Measurements from ENCODE around the gene RECQL. TPM values are rescaled to one million over a fixed set of nuclear protein-coding genes. Genes with fewer than 3 reads are reported as not detected.

Gene RECQL
- total RNA-seq, 1 experiment from 2014 or later = 40.3 TPM

DNA sequence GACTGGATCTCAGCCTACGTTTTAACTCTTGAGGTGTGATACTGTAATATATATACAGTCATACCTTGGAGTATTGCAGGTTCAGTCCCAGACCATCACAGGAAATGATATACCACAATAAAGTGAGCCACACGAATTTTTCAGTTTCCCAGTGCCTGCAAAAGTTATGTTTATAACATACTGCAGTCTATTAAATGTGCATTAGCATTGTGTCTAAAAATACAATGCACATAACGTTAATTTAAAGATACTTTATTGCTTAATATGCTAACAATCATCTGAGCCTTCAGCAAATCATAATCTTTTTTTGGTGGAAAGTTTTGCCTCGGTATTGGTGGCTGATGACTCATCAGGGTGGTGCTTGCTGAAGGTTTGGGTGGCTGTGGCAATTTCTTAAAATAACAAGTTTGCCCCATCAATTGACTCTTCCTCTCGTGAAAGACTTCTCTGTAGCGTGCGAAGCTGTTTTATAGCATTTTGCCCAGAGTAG lies 45.1 kb downstream of the RECQL start (continued):
- TF ChIP-seq, protein P1, sequence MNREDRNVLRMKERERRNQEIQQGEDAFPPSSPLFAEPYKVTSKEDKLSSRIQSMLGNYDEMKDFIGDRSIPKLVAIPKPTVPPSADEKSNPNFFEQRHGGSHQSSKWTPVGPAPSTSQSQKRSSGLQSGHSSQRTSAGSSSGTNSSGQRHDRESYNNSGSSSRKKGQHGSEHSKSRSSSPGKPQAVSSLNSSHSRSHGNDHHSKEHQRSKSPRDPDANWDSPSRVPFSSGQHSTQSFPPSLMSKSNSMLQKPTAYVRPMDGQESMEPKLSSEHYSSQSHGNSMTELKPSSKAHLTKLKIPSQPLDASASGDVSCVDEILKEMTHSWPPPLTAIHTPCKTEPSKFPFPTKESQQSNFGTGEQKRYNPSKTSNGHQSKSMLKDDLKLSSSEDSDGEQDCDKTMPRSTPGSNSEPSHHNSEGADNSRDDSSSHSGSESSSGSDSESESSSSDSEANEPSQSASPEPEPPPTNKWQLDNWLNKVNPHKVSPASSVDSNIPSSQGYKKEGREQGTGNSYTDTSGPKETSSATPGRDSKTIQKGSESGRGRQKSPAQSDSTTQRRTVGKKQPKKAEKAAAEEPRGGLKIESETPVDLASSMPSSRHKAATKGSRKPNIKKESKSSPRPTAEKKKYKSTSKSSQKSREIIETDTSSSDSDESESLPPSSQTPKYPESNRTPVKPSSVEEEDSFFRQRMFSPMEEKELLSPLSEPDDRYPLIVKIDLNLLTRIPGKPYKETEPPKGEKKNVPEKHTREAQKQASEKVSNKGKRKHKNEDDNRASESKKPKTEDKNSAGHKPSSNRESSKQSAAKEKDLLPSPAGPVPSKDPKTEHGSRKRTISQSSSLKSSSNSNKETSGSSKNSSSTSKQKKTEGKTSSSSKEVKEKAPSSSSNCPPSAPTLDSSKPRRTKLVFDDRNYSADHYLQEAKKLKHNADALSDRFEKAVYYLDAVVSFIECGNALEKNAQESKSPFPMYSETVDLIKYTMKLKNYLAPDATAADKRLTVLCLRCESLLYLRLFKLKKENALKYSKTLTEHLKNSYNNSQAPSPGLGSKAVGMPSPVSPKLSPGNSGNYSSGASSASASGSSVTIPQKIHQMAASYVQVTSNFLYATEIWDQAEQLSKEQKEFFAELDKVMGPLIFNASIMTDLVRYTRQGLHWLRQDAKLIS (CRISPR knock-in tag; IDR thresholded peaks at IDR 0.05; ENCODE audit: borderline replicate concordance) = no peak
- no peak for TF ChIP-seq OVOL2 (CRISPR knock-in tag; IDR thresholded peaks at IDR 0.05; ENCODE audit: borderline replicate concordance)
- TF ChIP-seq, protein P2, sequence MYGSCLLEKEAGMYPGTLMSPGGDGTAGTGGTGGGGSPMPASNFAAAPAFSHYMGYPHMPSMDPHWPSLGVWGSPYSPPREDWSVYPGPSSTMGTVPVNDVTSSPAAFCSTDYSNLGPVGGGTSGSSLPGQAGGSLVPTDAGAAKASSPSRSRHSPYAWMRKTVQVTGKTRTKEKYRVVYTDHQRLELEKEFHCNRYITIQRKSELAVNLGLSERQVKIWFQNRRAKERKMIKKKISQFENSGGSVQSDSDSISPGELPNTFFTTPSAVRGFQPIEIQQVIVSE (CRISPR knock-in tag; IDR thresholded peaks at IDR 0.05; ENCODE audit: borderline replicate concordance) = no peak
- no peak for TF ChIP-seq ZNF232 (CRISPR knock-in tag; IDR thresholded peaks at IDR 0.05)
- TF ChIP-seq, protein P3, sequence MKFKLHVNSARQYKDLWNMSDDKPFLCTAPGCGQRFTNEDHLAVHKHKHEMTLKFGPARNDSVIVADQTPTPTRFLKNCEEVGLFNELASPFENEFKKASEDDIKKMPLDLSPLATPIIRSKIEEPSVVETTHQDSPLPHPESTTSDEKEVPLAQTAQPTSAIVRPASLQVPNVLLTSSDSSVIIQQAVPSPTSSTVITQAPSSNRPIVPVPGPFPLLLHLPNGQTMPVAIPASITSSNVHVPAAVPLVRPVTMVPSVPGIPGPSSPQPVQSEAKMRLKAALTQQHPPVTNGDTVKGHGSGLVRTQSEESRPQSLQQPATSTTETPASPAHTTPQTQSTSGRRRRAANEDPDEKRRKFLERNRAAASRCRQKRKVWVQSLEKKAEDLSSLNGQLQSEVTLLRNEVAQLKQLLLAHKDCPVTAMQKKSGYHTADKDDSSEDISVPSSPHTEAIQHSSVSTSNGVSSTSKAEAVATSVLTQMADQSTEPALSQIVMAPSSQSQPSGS (CRISPR knock-in tag; IDR thresholded peaks at IDR 0.05; ENCODE audit: borderline replicate concordance, low read depth) = no peak
- no peak for TF ChIP-seq SMAD4 (CRISPR knock-in tag; IDR thresholded peaks at IDR 0.05)

DNA sequence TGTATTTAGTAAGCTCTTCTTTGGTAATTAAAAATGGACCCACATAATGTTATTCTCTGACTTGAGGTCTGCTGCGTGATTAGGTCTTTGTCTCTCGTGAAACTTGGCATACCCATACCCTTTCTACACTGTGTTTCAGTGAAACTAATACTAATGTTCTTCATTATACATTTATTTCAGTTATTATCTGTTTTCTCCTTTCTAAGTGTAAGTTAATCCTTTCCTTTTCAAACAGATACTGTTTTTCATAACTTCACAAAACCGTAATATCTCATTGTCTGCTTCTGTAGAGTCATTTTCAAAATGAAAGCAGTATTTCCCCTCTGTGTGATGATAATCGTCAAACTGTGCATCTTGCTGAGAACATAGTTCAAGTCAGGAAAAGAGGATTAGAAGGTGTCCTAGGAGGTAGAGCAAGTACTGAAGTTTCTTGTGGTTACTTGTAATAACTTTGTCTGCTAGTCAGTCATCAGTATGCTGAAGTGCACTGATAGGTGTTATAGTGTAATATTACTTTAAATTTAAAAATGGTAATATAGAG lies 48.1 kb downstream of the RECQL start:
- Mint-ChIP-seq H3K27ac (no peak overlapping the region), H3K36me3 (peaks cover 11% of the 10 kb centered on the region), H3K9me3 (no peaks in the 10 kb centered on the region), H3K4me3 (no peak overlapping the region), H3K4me1 (no peaks in the 10 kb centered on the region), H3K27me3 (ENCODE audit: low read depth) (no peaks in the 10 kb centered on the region)
- DNase-seq (ENCODE audit: low spot score) = no peak
- ChIA-PET POLR2A (no interaction called here), CTCF (no interaction called here)
- no peak for TF ChIP-seq RELA (CRISPR knock-in tag; IDR thresholded peaks at IDR 0.05; ENCODE audit: borderline replicate concordance)
- TF ChIP-seq NR2C2 (CRISPR knock-in tag; IDR thresholded peaks at IDR 0.05) = no peak
- no peak for TF ChIP-seq ZNF219 (CRISPR knock-in tag; IDR thresholded peaks at IDR 0.05; ENCODE audit: borderline replicate concordance)
- TF ChIP-seq, protein P4, sequence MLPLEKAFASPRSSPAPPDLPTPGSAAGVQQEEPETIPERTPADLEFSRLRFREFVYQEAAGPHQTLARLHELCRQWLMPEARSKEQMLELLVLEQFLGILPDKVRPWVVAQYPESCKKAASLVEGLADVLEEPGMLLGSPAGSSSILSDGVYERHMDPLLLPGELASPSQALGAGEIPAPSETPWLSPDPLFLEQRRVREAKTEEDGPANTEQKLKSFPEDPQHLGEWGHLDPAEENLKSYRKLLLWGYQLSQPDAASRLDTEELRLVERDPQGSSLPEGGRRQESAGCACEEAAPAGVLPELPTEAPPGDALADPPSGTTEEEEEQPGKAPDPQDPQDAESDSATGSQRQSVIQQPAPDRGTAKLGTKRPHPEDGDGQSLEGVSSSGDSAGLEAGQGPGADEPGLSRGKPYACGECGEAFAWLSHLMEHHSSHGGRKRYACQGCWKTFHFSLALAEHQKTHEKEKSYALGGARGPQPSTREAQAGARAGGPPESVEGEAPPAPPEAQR (CRISPR knock-in tag; IDR thresholded peaks at IDR 0.05) = no peak
- TF ChIP-seq ZNF121 (CRISPR knock-in tag; IDR thresholded peaks at IDR 0.05) = no peak
- no peak for TF ChIP-seq TEAD1 (CRISPR knock-in tag; IDR thresholded peaks at IDR 0.05)
- no peak for TF ChIP-seq NFATC4 (CRISPR knock-in tag; IDR thresholded peaks at IDR 0.05)
- TF ChIP-seq FOXP1 (CRISPR knock-in tag; IDR thresholded peaks at IDR 0.05; ENCODE audit: borderline replicate concordance) = no peak
- TF ChIP-seq, protein P5, sequence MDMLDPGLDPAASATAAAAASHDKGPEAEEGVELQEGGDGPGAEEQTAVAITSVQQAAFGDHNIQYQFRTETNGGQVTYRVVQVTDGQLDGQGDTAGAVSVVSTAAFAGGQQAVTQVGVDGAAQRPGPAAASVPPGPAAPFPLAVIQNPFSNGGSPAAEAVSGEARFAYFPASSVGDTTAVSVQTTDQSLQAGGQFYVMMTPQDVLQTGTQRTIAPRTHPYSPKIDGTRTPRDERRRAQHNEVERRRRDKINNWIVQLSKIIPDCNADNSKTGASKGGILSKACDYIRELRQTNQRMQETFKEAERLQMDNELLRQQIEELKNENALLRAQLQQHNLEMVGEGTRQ (CRISPR knock-in tag; IDR thresholded peaks at IDR 0.05) = no peak
- no peak for ATAC-seq

DNA sequence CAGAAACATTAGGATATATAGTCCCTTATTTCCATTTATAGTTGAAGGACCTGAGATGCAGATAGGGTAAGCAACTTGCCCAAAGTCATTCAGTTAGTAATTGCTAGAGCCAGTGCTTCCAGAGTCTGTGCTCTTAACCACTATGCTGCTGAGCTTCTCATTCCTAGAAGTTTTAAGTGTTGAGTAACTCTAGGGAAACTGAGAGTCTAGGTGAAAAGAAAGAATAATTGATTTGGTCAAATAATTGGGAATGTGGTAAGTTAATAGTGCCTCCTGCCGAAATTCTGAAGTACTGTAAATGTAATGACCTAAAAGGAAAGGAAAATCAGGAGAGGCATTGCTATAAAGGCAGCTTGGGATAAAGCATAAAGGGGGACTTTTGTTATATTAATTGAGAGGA lies 49.9 kb downstream of the RECQL start:
- Mint-ChIP-seq H3K4me3 (no peak overlapping the region), H3K27ac (no peak overlapping the region), H3K9me3 (no peaks in the 10 kb centered on the region), H3K27me3 (ENCODE audit: low read depth) (no peaks in the 10 kb centered on the region), H3K36me3 (peaks cover 10% of the 10 kb centered on the region), H3K4me1 (no peaks in the 10 kb centered on the region)
- peak; percentile 87 for ATAC-seq
- ChIA-PET POLR2A (no interaction called here), CTCF (interaction anchor here (0.6 to 1.6 kb wide), 10 partner anchors 14 to 253 kb away, joined by 3 to 9 read pairs (median 4); partner anchors contain the start of gene PYROXD1)
- no peak for DNase-seq (ENCODE audit: low spot score)
- TF ChIP-seq ZNF317 (CRISPR knock-in tag; IDR thresholded peaks at IDR 0.05; ENCODE audit: borderline replicate concordance, low read depth) (no peak), SP1 (CRISPR knock-in tag; conservative IDR thresholded peaks at IDR 0.05) (no peak), TEAD1 (CRISPR knock-in tag; IDR thresholded peaks at IDR 0.05) (no peak), KAT7 (CRISPR knock-in tag; IDR thresholded peaks at IDR 0.05; ENCODE audit: borderline replicate concordance) (no peak), OVOL2 (CRISPR knock-in tag; IDR thresholded peaks at IDR 0.05; ENCODE audit: borderline replicate concordance) (no peak), ZNF416 (CRISPR knock-in tag; IDR thresholded peaks at IDR 0.05) (no peak), NFE2L1 (CRISPR knock-in tag; IDR thresholded peaks at IDR 0.05) (no peak), NR1H2 (CRISPR knock-in tag; IDR thresholded peaks at IDR 0.05) (no peak), HMGA2 (CRISPR knock-in tag; IDR thresholded peaks at IDR 0.05) (no peak)
- TF ChIP-seq, protein P3 (CRISPR knock-in tag; IDR thresholded peaks at IDR 0.05; ENCODE audit: borderline replicate concordance, low read depth) = no peak
- TF ChIP-seq, protein P6, sequence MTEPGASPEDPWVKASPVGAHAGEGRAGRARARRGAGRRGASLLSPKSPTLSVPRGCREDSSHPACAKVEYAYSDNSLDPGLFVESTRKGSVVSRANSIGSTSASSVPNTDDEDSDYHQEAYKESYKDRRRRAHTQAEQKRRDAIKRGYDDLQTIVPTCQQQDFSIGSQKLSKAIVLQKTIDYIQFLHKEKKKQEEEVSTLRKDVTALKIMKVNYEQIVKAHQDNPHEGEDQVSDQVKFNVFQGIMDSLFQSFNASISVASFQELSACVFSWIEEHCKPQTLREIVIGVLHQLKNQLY (CRISPR knock-in tag; IDR thresholded peaks at IDR 0.05) = no peak
